ENCODE results near the gene FBXL20.
"Not testable (repeated sequence)": the region's sequence is repeated elsewhere in the genome, so short reads cannot be mapped to it uniquely, and the experiment has no call there.

FBXL20 gene

GRCh38 chr17:39284685-39285084, 116.7 kb downstream of the FBXL20 start:
- H3K9me3 ChIP-seq (ENCODE audit: control insufficient read depth, low read length), result no peaks in the 10 kb centered on the region
- H3K4me3 ChIP-seq (ENCODE audit: extremely low read depth, insufficient read depth, low read length, poor library complexity, severe bottlenecking), result no peak overlapping the region
- H3K4me1 ChIP-seq (ENCODE audit: control insufficient read depth, insufficient read depth, low read length, poor library complexity, severe bottlenecking), result peaks cover 4% of the 10 kb centered on the region
- H3K36me3 ChIP-seq (ENCODE audit: control insufficient read depth, insufficient read depth, low read length), result peaks cover 6% of the 10 kb centered on the region
- no peak overlapping the region for H3K27ac ChIP-seq (ENCODE audit: low read depth, low read length, severe bottlenecking)
- 84 to 100% methylated on average over 2 to 3 of the region's 5 CpGs for WGBS, 2 experiments (ENCODE audit: insufficient coverage in 2 of 2)

DNA sequence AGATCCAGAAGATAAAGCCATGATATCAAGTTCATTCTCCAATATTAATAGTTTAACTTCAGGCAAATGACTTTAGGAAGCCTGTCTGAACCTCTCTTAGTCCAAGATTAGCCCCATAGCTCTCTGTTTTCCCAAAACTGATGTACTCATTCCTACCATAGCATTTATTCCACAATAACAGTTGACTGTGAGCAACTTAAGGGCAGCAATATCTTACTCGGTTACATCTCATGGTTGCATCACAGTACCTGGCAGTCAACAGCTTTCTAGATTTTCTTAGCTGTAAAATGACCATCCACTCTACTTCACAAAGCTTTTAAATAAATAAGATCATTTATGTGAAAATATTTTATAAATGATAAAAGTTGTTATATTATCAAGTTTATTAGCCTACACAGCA, 117.5 kb downstream of the FBXL20 start:
- H3K9me3 ChIP-seq (ENCODE audit: control insufficient read depth, low read length), result no peaks in the 10 kb centered on the region
- H3K4me1 ChIP-seq (ENCODE audit: control insufficient read depth, insufficient read depth, low read length, poor library complexity, severe bottlenecking), result peaks cover 4% of the 10 kb centered on the region
- H3K4me3 ChIP-seq (ENCODE audit: extremely low read depth, insufficient read depth, low read length, poor library complexity, severe bottlenecking), result no peak overlapping the region
- no peak overlapping the region for H3K27ac ChIP-seq (ENCODE audit: low read depth, low read length, severe bottlenecking)
- 100% methylated on average over 1 of the region's 1 CpG; no CpG with 5 or more reads in 1 of the 2 experiments for WGBS, 2 experiments (ENCODE audit: insufficient coverage in 2 of 2)
- peaks cover 13% of the 10 kb centered on the region for H3K36me3 ChIP-seq (ENCODE audit: control insufficient read depth, insufficient read depth, low read length)

GRCh38 chr17:39283098-39283497, 118.3 kb downstream of the FBXL20 start:
- Histone ChIP-seq H3K9me3 (ENCODE audit: control insufficient read depth, low read length) (no peaks in the 10 kb centered on the region), H3K27ac (ENCODE audit: low read depth, low read length, severe bottlenecking) (no peak overlapping the region), H3K4me3 (ENCODE audit: extremely low read depth, insufficient read depth, low read length, poor library complexity, severe bottlenecking) (no peak overlapping the region), H3K4me1 (ENCODE audit: control insufficient read depth, insufficient read depth, low read length, poor library complexity, severe bottlenecking) (peaks cover 4% of the 10 kb centered on the region), H3K36me3 (ENCODE audit: control insufficient read depth, insufficient read depth, low read length) (peaks cover 20% of the 10 kb centered on the region)
- 73 to 92% methylated on average over 3 to 4 of the region's 4 CpGs for WGBS, 2 experiments (ENCODE audit: insufficient coverage in 2 of 2)

- no peaks in the 10 kb centered on the region for H3K9me3 ChIP-seq (ENCODE audit: control insufficient read depth, low read length)
- no peak overlapping the region for H3K27ac ChIP-seq (ENCODE audit: low read depth, low read length, severe bottlenecking)
- H3K4me3 ChIP-seq (ENCODE audit: extremely low read depth, insufficient read depth, low read length, poor library complexity, severe bottlenecking), result no peak overlapping the region
- WGBS, 2 experiments (ENCODE audit: insufficient coverage in 2 of 2), result no CpG with 5 or more reads among the region's 1 CpG
- H3K4me1 ChIP-seq (ENCODE audit: control insufficient read depth, insufficient read depth, low read length, poor library complexity, severe bottlenecking), result peaks cover 4% of the 10 kb centered on the region
- H3K36me3 ChIP-seq (ENCODE audit: control insufficient read depth, insufficient read depth, low read length), result peaks cover 21% of the 10 kb centered on the region
Observed at GRCh38 chr17:39281806-39282205, 119.6 kb downstream of the FBXL20 start.

GRCh38 chr17:39278246-39278645, 123.2 kb downstream of the FBXL20 start:
- not testable (repeated sequence) for H3K9me3 ChIP-seq (ENCODE audit: control insufficient read depth, low read length); H3K4me3 ChIP-seq (ENCODE audit: extremely low read depth, insufficient read depth, low read length, poor library complexity, severe bottlenecking); H3K27ac ChIP-seq (ENCODE audit: low read depth, low read length, severe bottlenecking); H3K4me1 ChIP-seq (ENCODE audit: control insufficient read depth, insufficient read depth, low read length, poor library complexity, severe bottlenecking)
- 100% methylated on average over 3 to 6 of the region's 8 CpGs for WGBS, 2 experiments (ENCODE audit: insufficient coverage in 2 of 2)
- peaks cover 20% of the 10 kb centered on the region for H3K36me3 ChIP-seq (ENCODE audit: control insufficient read depth, insufficient read depth, low read length)

GRCh38 chr17:39277110-39277509, 124.3 kb downstream of the FBXL20 start:
- peaks cover 4% of the 10 kb centered on the region for H3K4me1 ChIP-seq (ENCODE audit: control insufficient read depth, insufficient read depth, low read length, poor library complexity, severe bottlenecking)
- H3K36me3 ChIP-seq (ENCODE audit: control insufficient read depth, insufficient read depth, low read length), result peaks cover 24% of the 10 kb centered on the region
- no peak overlapping the region for H3K27ac ChIP-seq (ENCODE audit: low read depth, low read length, severe bottlenecking)
- no peaks in the 10 kb centered on the region for H3K9me3 ChIP-seq (ENCODE audit: control insufficient read depth, low read length)
- H3K4me3 ChIP-seq (ENCODE audit: extremely low read depth, insufficient read depth, low read length, poor library complexity, severe bottlenecking), result no peak overlapping the region
- 92 to 94% methylated on average over 5 of the region's 6 CpGs for WGBS, 2 experiments (ENCODE audit: insufficient coverage in 2 of 2)

GRCh38 chr17:39276113-39276512, 125.3 kb downstream of the FBXL20 start:
- whole genome bisulfite sequencing, 2 experiments (ENCODE audit: insufficient coverage in 2 of 2), result 98 to 100% methylated on average over 1 to 4 of the region's 8 CpGs
- H3K4me3 ChIP-seq (ENCODE audit: extremely low read depth, insufficient read depth, low read length, poor library complexity, severe bottlenecking), result no peak overlapping the region
- peaks cover 4% of the 10 kb centered on the region for H3K4me1 ChIP-seq (ENCODE audit: control insufficient read depth, insufficient read depth, low read length, poor library complexity, severe bottlenecking)
- no peak overlapping the region for H3K27ac ChIP-seq (ENCODE audit: low read depth, low read length, severe bottlenecking)
- H3K36me3 ChIP-seq (ENCODE audit: control insufficient read depth, insufficient read depth, low read length), result peaks cover 24% of the 10 kb centered on the region
- H3K9me3 ChIP-seq (ENCODE audit: control insufficient read depth, low read length), result no peaks in the 10 kb centered on the region

DNA sequence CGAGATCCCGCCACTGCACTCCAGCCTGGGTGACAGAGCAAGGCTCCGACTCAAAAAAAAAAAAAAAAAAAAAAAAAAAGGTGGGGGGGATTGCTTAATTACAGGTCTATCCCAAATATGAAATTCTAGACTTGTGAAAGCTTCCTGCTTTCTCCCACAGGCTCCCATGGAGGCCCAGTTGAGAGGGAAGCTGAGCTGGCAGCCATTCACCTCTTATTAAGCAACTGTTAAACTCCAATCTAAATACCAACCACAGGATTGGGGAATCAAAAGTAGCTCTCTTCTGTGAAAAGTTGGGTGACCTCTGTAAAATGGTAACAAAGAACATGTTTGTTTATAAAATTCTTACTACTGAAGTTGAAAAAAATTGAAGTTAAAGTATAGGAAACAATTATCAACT, 129.9 kb downstream of the FBXL20 start:
- Histone ChIP-seq H3K9me3 (ENCODE audit: control insufficient read depth, low read length) (no peaks in the 10 kb centered on the region), H3K4me3 (ENCODE audit: extremely low read depth, insufficient read depth, low read length, poor library complexity, severe bottlenecking) (no peak overlapping the region), H3K4me1 (ENCODE audit: control insufficient read depth, insufficient read depth, low read length, poor library complexity, severe bottlenecking) (no peaks in the 10 kb centered on the region), H3K27ac (ENCODE audit: low read depth, low read length, severe bottlenecking) (no peak overlapping the region), H3K36me3 (ENCODE audit: control insufficient read depth, insufficient read depth, low read length) (peaks cover 28% of the 10 kb centered on the region)
- WGBS, 2 experiments (ENCODE audit: insufficient coverage in 2 of 2), result no CpG with 5 or more reads among the region's 3 CpGs

GRCh38 chr17:39270923-39271322, 130.5 kb downstream of the FBXL20 start:
- Histone ChIP-seq H3K36me3 (ENCODE audit: control insufficient read depth, insufficient read depth, low read length) (peaks cover 28% of the 10 kb centered on the region), H3K4me1 (ENCODE audit: control insufficient read depth, insufficient read depth, low read length, poor library complexity, severe bottlenecking) (no peaks in the 10 kb centered on the region), H3K4me3 (ENCODE audit: extremely low read depth, insufficient read depth, low read length, poor library complexity, severe bottlenecking) (no peak overlapping the region), H3K9me3 (ENCODE audit: control insufficient read depth, low read length) (no peaks in the 10 kb centered on the region), H3K27ac (ENCODE audit: low read depth, low read length, severe bottlenecking) (no peak overlapping the region)
- WGBS, 2 experiments (ENCODE audit: insufficient coverage in 2 of 2), result 67 to 90% methylated on average over 2 to 3 of the region's 3 CpGs

DNA sequence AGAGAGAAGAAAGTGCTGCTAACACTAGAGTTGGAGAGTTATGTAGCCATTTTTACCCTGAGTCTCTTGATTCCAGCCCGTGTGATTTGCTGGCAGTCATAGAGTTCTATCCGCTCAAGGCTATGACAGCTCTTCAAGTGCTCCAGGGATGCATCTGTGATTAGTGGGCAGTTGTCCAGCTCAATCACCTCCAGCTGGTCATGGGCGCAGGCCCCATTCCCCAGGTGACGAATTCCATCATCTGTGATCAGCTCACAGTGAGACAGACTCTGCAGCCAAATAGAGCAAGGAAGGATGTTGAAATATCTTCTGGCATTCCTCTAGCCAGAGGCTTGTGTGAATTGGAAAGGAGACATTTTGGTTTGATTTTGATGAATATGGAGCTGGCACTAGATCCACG, 137.3 kb downstream of the FBXL20 start:
- H3K36me3 ChIP-seq (ENCODE audit: control insufficient read depth, insufficient read depth, low read length), result peaks cover 40% of the 10 kb centered on the region
- H3K4me3 ChIP-seq (ENCODE audit: extremely low read depth, insufficient read depth, low read length, poor library complexity, severe bottlenecking), result no peak overlapping the region
- H3K9me3 ChIP-seq (ENCODE audit: control insufficient read depth, low read length), result no peaks in the 10 kb centered on the region
- no peak overlapping the region for H3K27ac ChIP-seq (ENCODE audit: low read depth, low read length, severe bottlenecking)
- H3K4me1 ChIP-seq (ENCODE audit: control insufficient read depth, insufficient read depth, low read length, poor library complexity, severe bottlenecking), result no peaks in the 10 kb centered on the region
- 95 to 98% methylated on average over 4 of the region's 5 CpGs for WGBS, 2 experiments (ENCODE audit: insufficient coverage in 2 of 2)

GRCh38 chr17:39261286-39261685, 140.1 kb downstream of the FBXL20 start:
- H3K9me3 ChIP-seq (ENCODE audit: control insufficient read depth, low read length), result no peaks in the 10 kb centered on the region
- no peak overlapping the region for H3K27ac ChIP-seq (ENCODE audit: low read depth, low read length, severe bottlenecking)
- no peak overlapping the region for H3K4me3 ChIP-seq (ENCODE audit: extremely low read depth, insufficient read depth, low read length, poor library complexity, severe bottlenecking)
- H3K4me1 ChIP-seq (ENCODE audit: control insufficient read depth, insufficient read depth, low read length, poor library complexity, severe bottlenecking), result no peaks in the 10 kb centered on the region
- peaks cover 53% of the 10 kb centered on the region for H3K36me3 ChIP-seq (ENCODE audit: control insufficient read depth, insufficient read depth, low read length)
- WGBS, 2 experiments (ENCODE audit: insufficient coverage in 2 of 2), result 82 to 86% methylated on average over 7 of the region's 7 CpGs

Data from mesodermal cell (in vitro differentiated cells).